Measurements from ENCODE around the gene B4GALT6. TPM values are rescaled to one million over a fixed set of nuclear protein-coding genes. Genes with fewer than 3 reads are reported as not detected.

The B4GALT6 gene
- total and polyA plus RNA-seq, 3 donors from 2014 or later = 12.1 to 19.5 (median 14.9) TPM

DNA sequence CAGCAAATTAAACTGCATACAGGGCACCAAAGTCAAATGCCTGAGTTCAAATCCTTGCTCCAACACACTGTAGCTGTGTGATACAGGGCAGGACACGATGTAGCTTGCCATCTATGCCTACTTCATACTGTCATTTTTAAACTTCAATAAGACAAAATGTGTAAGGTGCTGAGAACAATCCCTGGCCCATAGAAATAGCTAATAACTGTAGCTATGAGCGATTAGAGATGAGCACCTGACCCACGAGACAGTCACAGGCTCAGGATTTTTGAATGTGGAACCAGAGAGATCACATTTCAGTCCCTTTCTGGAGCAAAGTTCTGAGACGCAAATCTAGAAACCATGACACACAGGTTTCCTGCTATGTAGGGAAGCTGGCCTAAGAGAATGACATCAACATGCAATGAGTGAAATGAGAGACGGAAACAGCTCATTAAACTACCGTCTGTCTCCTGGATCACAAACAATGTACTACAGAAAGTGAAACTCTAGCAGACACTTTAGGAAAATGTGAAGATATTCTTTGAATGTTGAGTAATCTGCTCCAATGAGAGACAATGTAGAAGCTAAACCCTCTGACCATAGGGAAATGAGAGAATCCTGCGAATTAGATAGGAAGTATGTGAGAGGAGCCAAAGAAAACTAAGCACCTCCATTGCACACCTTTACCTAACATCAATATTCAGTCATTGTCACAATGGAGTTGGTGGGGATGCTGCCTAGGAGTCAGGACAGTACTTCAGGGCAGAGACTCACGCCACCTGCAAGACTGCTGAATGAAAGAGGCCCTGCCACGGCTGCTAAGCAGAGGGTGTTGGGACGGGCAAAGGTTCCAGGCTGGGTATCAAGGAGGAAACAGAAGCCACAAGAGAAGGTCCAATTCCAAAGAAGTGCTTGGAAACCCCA lies 25.5 kb downstream of the B4GALT6 start:
- no peak overlapping the region for H3K4me3 ChIP-seq
- intact Hi-C loops (cut with DNase I; ENCODE audit: low total_unique reads) = no loop called here
- no peaks in the 10 kb centered on the region for H3K36me3 ChIP-seq (ENCODE audit: low read depth, missing control alignments)
- WGBS, 2 donors = 85% methylated on average over 10 of the region's 10 CpGs
- no peaks in the 10 kb centered on the region for H3K27me3 ChIP-seq
- H3K27ac ChIP-seq = no peak overlapping the region
- no peak for DNase-seq
- no peak for TF ChIP-seq POLR2A (IDR thresholded peaks at IDR 0.05)
- H3K4me1 ChIP-seq = no peaks in the 10 kb centered on the region
- no peaks in the 10 kb centered on the region for H3K9me3 ChIP-seq

DNA sequence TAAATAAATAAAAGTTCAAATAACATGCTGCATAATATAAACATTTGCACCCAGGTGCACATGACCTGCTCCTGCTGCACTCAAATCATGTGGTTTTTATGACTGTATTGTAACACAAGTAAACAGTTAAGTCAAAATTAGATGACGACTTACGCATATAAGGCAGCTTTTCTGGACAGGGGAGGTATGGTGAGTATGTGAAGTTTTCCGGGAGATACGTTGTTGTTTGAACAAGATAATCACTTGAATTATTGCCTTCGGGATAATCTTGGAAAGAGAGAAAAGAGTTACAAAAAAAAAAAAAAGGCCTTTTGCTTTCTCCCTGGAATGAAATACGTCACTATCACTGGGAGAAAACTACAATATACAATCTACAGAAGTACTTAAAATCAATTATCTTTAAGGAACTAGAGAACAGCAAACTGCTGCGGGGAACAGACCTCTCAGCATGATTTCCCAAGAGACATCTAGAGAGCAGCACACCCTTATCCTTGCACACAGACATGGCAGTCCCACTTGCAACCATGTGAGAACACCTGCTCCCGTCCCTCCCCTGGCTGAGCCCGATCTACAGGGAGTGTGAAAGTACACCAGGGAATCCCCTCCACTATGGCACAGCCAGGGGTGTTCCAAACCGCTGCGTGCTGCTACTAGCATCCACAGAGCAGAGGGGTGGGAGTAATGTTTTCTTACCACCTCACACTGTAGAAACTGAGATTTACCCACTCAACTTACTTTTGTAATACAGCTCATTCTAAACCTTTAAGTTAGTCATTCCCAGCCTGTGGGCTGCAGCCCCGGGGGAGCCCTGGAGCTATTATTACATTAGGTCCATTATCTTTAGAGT lies 26.3 kb downstream of the B4GALT6 start:
- WGBS, 2 donors = 72 to 73% methylated on average over 12 of the region's 12 CpGs
- Histone ChIP-seq H3K27ac (no peak overlapping the region), H3K27me3 (no peaks in the 10 kb centered on the region), H3K36me3 (ENCODE audit: low read depth, missing control alignments) (no peaks in the 10 kb centered on the region), H3K4me3 (no peak overlapping the region), H3K9me3 (no peaks in the 10 kb centered on the region), H3K4me1 (no peaks in the 10 kb centered on the region)
- DNase-seq = no peak
- TF ChIP-seq POLR2A (IDR thresholded peaks at IDR 0.05) = no peak
- TF ChIP-seq, protein P1, sequence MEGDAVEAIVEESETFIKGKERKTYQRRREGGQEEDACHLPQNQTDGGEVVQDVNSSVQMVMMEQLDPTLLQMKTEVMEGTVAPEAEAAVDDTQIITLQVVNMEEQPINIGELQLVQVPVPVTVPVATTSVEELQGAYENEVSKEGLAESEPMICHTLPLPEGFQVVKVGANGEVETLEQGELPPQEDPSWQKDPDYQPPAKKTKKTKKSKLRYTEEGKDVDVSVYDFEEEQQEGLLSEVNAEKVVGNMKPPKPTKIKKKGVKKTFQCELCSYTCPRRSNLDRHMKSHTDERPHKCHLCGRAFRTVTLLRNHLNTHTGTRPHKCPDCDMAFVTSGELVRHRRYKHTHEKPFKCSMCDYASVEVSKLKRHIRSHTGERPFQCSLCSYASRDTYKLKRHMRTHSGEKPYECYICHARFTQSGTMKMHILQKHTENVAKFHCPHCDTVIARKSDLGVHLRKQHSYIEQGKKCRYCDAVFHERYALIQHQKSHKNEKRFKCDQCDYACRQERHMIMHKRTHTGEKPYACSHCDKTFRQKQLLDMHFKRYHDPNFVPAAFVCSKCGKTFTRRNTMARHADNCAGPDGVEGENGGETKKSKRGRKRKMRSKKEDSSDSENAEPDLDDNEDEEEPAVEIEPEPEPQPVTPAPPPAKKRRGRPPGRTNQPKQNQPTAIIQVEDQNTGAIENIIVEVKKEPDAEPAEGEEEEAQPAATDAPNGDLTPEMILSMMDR (IDR thresholded peaks at IDR 0.05) = no peak
- intact Hi-C loops (cut with DNase I; ENCODE audit: low total_unique reads) = no loop called here

DNA sequence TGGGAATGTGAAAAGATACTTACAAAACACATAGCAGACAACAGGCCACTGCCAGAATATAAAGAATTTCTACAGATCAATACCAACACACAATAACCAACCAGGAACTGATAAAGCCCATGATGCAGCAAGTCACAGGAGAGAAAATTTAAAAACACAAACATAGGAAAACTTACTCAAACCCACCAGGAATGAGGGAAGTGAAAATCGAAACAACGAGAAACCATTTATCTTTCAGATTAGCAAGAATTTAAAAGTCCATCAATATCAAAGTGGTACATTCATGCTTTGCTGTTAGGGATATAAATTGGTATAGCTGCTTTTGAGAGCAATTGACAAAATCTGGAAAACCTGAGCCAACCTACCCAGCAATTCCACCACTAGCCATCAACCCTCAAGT lies 27.6 kb downstream of the B4GALT6 start:
- H3K36me3 ChIP-seq (ENCODE audit: low read depth, missing control alignments) = no peaks in the 10 kb centered on the region
- intact Hi-C loops (cut with DNase I; ENCODE audit: low total_unique reads) = no loop called here
- 85 to 90% methylated on average over 2 of the region's 2 CpGs for WGBS, 2 donors
- TF ChIP-seq, protein P1 (IDR thresholded peaks at IDR 0.05) = no peak
- TF ChIP-seq POLR2A (IDR thresholded peaks at IDR 0.05) = no peak
- H3K27me3 ChIP-seq = no peaks in the 10 kb centered on the region
- H3K9me3 ChIP-seq = no peaks in the 10 kb centered on the region
- DNase-seq = no peak
- H3K27ac ChIP-seq = no peak overlapping the region
- no peak overlapping the region for H3K4me3 ChIP-seq
- H3K4me1 ChIP-seq = no peaks in the 10 kb centered on the region

DNA sequence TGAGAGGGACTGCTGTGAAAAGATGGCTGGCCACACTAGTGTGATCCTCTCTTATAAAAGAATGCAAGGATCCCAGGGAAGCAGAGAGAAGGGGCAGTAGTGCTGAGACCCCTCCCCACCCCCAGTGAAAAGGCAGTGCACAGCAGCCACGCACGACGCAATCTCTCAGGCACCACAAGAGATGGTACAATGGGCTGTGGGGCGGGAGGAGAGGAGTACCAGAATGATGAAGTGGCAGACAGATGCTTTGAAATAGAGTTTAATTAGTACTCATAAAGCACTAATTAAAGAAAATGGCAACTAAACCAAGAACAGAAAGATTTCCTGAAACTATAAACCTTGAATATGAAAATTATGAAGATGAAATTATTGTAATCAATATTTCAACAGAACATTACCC lies 29.0 kb downstream of the B4GALT6 start:
- TF ChIP-seq POLR2A (IDR thresholded peaks at IDR 0.05) = no peak
- TF ChIP-seq, protein P1 (IDR thresholded peaks at IDR 0.05) = no peak
- DNase-seq = no peak
- 69 to 72% methylated on average over 4 of the region's 4 CpGs for WGBS, 2 donors
- intact Hi-C loops (cut with DNase I; ENCODE audit: low total_unique reads) = no loop called here
- no peaks in the 10 kb centered on the region for H3K36me3 ChIP-seq (ENCODE audit: low read depth, missing control alignments)
- no peaks in the 10 kb centered on the region for H3K9me3 ChIP-seq
- no peak overlapping the region for H3K4me3 ChIP-seq
- H3K4me1 ChIP-seq = no peaks in the 10 kb centered on the region
- no peak overlapping the region for H3K27ac ChIP-seq
- no peaks in the 10 kb centered on the region for H3K27me3 ChIP-seq

DNA sequence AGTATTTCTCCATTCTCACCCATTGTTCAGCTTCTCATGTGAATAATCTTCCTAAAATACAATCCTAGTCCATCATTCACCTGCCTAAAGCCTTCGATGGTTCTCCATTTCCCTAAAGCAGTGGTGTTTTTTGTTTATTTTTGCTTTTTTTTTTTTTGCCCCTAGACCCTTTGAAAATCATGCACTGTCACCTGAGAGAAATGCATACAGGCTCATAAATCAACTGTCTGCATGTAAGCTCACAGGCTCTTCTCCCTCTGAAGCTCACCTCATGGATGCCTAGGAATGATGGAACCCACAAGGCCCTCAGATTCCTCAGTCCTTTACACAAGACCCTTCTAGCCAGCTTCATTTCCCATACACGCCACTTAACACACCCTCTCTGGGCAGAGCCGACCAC lies 31.5 kb downstream of the B4GALT6 start:
- H3K4me3 ChIP-seq = no peak overlapping the region
- no peaks in the 10 kb centered on the region for H3K4me1 ChIP-seq
- TF ChIP-seq, protein P1 (IDR thresholded peaks at IDR 0.05) = no peak
- TF ChIP-seq POLR2A (IDR thresholded peaks at IDR 0.05) = no peak
- H3K36me3 ChIP-seq (ENCODE audit: low read depth, missing control alignments) = no peaks in the 10 kb centered on the region
- WGBS, 2 donors = 95 to 100% methylated on average over 3 of the region's 3 CpGs
- no peak overlapping the region for H3K27ac ChIP-seq
- no peaks in the 10 kb centered on the region for H3K27me3 ChIP-seq
- H3K9me3 ChIP-seq = no peaks in the 10 kb centered on the region
- no peak for DNase-seq
- intact Hi-C loops (cut with DNase I; ENCODE audit: low total_unique reads) = no loop called here
